ENCODE data around the gene AGBL4.

Gene AGBL4

DNA sequence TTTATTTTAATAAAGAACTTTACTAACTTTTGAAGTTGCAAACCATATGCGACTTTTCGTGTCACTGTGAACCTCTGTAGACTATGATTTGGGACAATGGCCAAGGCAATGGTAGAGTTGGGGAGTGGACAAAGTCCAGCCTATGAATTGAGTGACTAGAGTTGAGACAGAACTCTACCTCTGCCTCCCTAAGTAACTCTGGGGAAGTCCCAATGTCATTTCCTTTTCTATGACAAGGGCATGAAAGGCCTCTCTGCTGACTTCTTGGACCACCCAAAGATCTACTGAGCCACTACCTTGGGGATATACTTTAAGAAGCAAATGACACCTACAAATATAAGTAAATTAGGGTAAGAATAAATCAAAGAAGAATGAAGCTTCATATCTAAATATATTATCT is 1266.4 kb downstream of the AGBL4 start:
- TF ChIP-seq ZNF280D (tag by site-specific recombination; IDR thresholded peaks at IDR 0.05): no peak
- TF ChIP-seq ZBTB7A (tag by site-specific recombination; IDR thresholded peaks at IDR 0.05; ENCODE audit: low read depth): no peak
- no peak for TF ChIP-seq WT1 (tag by site-specific recombination; IDR thresholded peaks at IDR 0.05)
- TF ChIP-seq ZNF664 (tag by site-specific recombination; IDR thresholded peaks at IDR 0.05): no peak
- TF ChIP-seq EGR2 (tag by site-specific recombination; IDR thresholded peaks at IDR 0.05; ENCODE audit: low read depth): no peak
- no peak for TF ChIP-seq ZNF239 (tag by site-specific recombination; IDR thresholded peaks at IDR 0.05)
- no peak for TF ChIP-seq MYNN (tag by site-specific recombination; IDR thresholded peaks at IDR 0.05; ENCODE audit: borderline replicate concordance)
- TF ChIP-seq, protein P1, sequence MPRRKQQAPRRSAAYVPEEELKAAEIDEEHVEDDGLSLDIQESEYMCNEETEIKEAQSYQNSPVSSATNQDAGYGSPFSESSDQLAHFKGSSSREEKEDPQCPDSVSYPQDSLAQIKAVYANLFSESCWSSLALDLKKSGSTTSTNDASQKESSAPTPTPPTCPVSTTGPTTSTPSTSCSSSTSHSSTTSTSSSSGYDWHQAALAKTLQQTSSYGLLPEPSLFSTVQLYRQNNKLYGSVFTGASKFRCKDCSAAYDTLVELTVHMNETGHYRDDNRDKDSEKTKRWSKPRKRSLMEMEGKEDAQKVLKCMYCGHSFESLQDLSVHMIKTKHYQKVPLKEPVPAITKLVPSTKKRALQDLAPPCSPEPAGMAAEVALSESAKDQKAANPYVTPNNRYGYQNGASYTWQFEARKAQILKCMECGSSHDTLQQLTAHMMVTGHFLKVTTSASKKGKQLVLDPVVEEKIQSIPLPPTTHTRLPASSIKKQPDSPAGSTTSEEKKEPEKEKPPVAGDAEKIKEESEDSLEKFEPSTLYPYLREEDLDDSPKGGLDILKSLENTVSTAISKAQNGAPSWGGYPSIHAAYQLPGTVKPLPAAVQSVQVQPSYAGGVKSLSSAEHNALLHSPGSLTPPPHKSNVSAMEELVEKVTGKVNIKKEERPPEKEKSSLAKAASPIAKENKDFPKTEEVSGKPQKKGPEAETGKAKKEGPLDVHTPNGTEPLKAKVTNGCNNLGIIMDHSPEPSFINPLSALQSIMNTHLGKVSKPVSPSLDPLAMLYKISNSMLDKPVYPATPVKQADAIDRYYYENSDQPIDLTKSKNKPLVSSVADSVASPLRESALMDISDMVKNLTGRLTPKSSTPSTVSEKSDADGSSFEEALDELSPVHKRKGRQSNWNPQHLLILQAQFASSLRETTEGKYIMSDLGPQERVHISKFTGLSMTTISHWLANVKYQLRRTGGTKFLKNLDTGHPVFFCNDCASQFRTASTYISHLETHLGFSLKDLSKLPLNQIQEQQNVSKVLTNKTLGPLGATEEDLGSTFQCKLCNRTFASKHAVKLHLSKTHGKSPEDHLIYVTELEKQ (tag by site-specific recombination; IDR thresholded peaks at IDR 0.05; ENCODE audit: borderline replicate concordance): no peak
- no peak for TF ChIP-seq ZNF266 (tag by site-specific recombination; IDR thresholded peaks at IDR 0.05; ENCODE audit: low read depth)
- no peak for TF ChIP-seq ZSCAN30 (tag by site-specific recombination; IDR thresholded peaks at IDR 0.05)
- no peak for TF ChIP-seq ZNF585B (tag by site-specific recombination; IDR thresholded peaks at IDR 0.05)
- TF ChIP-seq ZNF114 (tag by site-specific recombination; IDR thresholded peaks at IDR 0.05): no peak
- no peak for TF ChIP-seq ZNF843 (tag by site-specific recombination; IDR thresholded peaks at IDR 0.05)
- TF ChIP-seq, protein P2, sequence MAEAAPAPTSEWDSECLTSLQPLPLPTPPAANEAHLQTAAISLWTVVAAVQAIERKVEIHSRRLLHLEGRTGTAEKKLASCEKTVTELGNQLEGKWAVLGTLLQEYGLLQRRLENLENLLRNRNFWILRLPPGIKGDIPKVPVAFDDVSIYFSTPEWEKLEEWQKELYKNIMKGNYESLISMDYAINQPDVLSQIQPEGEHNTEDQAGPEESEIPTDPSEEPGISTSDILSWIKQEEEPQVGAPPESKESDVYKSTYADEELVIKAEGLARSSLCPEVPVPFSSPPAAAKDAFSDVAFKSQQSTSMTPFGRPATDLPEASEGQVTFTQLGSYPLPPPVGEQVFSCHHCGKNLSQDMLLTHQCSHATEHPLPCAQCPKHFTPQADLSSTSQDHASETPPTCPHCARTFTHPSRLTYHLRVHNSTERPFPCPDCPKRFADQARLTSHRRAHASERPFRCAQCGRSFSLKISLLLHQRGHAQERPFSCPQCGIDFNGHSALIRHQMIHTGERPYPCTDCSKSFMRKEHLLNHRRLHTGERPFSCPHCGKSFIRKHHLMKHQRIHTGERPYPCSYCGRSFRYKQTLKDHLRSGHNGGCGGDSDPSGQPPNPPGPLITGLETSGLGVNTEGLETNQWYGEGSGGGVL (tag by site-specific recombination; IDR thresholded peaks at IDR 0.05): no peak
- TF ChIP-seq, protein P3, sequence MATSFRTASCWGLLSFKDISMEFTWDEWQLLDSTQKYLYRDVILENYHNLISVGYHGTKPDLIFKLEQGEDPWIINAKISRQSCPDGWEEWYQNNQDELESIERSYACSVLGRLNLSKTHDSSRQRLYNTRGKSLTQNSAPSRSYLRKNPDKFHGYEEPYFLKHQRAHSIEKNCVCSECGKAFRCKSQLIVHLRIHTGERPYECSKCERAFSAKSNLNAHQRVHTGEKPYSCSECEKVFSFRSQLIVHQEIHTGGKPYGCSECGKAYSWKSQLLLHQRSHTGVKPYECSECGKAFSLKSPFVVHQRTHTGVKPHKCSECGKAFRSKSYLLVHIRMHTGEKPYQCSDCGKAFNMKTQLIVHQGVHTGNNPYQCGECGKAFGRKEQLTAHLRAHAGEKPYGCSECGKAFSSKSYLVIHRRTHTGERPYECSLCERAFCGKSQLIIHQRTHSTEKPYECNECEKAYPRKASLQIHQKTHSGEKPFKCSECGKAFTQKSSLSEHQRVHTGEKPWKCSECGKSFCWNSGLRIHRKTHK (tag by site-specific recombination; IDR thresholded peaks at IDR 0.05): no peak
- no peak for TF ChIP-seq ZNF2 (tag by site-specific recombination; IDR thresholded peaks at IDR 0.05)
- TF ChIP-seq ZNF404 (tag by site-specific recombination; IDR thresholded peaks at IDR 0.05): no peak
- no peak for TF ChIP-seq ZNF24 (tag by site-specific recombination; IDR thresholded peaks at IDR 0.05)
- TF ChIP-seq GLIS1 (tag by site-specific recombination; IDR thresholded peaks at IDR 0.05): no peak
- TF ChIP-seq ZNF624 (tag by site-specific recombination; IDR thresholded peaks at IDR 0.05): no peak
- ChIA-PET POLR2A (no interaction called here), CTCF (no interaction called here)
- Histone ChIP-seq H3K27ac (ENCODE audit: extremely low read depth, low read depth, low read length) (no peak overlapping the region), H3K4me1 (ENCODE audit: control insufficient read depth, insufficient read depth, low read length) (no peaks in the 10 kb centered on the region), H3K36me3 (ENCODE audit: control insufficient read depth in 2 of 2, insufficient read depth in 1 of 2, low read length in 2 of 2) (peaks cover 4 to 52% of the 10 kb centered on the region in 2 experiments; a peak in 2 of 3 replicates), H3K4me3 (ENCODE audit: low read depth, low read length) (no peak overlapping the region), H3K9me3 (ENCODE audit: control insufficient read depth, insufficient read depth, low read depth, low read length) (no peaks in the 10 kb centered on the region)

Data from HEK293 (cell line).